Activated CD8-positive, alpha-beta memory T cell treated with anti-CD3 and anti-CD28 coated beads for 1 hour (primary cell): Measurements from ENCODE around the gene ADGRL2.

Source experiments
- DNase-seq, 2 donors: peaks; one replicate each; pipeline ENCODE4 v3.0.0-alpha.2; 2020; ENCODE audit warnings: low read depth in 1 of 2; ENCODE audit errors: extremely low read depth in 1 of 2

Gene ADGRL2

GRCh38 chr1:81805537-81806431, 5.0 kb downstream of the ADGRL2 start:
- DNase-seq: no peak

DNA sequence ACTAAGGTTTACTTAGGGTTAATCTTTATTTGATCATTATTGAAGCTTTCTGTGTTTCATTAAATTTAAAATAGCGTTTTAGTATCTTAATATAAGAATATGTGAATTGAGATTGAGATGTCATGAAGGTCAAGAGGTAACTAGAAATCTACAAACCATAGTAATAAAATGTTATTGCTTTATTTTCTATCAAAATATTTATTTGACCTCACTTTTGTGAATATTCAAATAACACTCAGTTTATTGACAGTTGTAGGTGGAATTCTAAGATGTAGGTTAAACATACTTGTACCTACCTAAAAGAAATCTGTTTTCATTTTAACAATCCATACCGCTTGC, 5.7 kb downstream of the ADGRL2 start:
- DNase-seq: no peak

- no peak for DNase-seq
Measured at GRCh38 chr1:81808760-81809159, 8.0 kb downstream of the ADGRL2 start.

DNA sequence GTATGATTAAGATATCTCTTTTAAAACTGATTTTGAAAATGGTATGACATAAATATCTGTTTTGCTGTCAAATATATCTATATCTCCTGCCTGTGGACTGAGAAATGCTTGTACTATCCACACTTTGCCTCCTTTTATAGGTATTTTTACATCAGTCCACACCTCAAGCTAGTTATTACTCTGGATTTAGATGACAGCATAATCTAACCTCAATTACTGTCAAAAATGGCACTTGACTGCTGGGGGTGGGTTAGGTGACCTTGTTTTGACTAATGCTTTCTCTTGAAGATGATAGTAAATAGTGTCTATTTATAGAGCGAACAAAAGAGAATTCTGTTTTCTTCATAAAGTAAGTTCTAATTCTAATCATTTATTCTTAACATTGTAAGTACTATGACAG, 9.1 kb downstream of the ADGRL2 start:
- DNase-seq: no peak

- no peak for DNase-seq
Measured at GRCh38 chr1:81811757-81812371, 11.1 kb downstream of the ADGRL2 start.

- DNase-seq: no peak
Measured at GRCh38 chr1:81812712-81813111, 12.0 kb downstream of the ADGRL2 start.

DNA sequence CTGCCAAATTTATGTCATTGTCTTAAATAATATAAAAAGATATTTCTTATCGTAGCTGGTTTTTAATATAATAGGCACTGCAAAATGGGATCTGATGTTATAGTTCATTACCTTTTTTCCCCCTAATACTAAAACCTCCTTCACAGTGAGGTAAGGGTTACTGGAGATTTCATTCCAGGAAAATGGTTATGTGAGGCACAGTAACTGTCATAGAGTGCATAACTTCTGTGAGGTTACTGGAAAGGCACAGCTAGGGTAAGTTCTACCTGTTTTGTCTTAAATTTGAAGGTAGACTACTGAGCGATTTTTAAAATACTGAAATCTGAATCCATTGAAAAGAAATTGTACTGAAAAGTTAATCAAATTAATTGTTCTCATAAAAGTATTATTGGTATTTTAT, 13.0 kb downstream of the ADGRL2 start:
- no peak for DNase-seq

- DNase-seq: no peak
Measured at GRCh38 chr1:81819613-81820012, 18.9 kb downstream of the ADGRL2 start.

DNA sequence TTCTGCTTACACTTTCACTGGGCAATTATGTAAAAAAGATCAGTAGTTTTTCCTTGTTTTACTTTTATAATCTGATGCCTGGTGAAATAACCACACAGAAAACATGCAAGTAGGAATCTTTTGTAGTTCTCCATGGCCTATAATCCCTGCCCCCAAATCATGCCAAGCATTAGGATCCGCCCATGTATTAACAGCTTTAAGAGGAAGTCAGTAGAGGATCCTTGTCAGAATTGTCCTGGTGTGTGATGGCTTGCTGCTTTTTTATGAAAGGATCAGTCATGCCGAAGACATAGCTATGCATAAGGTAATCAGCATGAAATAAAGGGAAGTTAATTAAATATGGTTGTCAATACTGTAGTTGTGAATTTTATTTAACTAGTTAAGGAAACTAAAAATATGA, 20.0 kb downstream of the ADGRL2 start:
- no peak for DNase-seq

- no peak for DNase-seq
Measured at GRCh38 chr1:81823082-81823481, 22.3 kb downstream of the ADGRL2 start.

GRCh38 chr1:81824759-81825158, 24.0 kb downstream of the ADGRL2 start:
- DNase-seq: no peak

GRCh38 chr1:81827942-81828341, 27.2 kb downstream of the ADGRL2 start:
- no peak for DNase-seq

DNA sequence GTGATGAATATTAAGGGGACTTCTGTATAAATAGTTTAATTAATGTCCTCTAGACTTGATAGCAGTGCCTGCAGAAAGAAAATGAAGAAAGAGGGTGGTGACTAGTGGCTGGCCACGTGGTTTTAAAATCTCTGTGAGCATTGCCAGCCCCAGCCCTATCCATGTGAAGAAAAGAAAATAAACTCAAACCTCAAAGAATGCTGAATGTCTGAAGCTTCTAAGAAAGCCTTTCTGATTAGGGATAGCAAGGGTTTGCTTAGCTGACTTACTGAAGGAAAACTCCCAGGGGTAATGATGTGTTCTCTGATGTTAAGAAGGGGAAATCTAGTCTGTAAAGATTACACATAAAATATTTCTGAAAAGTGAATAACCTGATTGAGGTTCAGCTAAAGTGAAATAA, 31.8 kb downstream of the ADGRL2 start:
- DNase-seq: no peak

GRCh38 chr1:81833722-81834121, 33.0 kb downstream of the ADGRL2 start:
- DNase-seq: no peak

GRCh38 chr1:81834268-81834667, 33.5 kb downstream of the ADGRL2 start:
- no peak for DNase-seq

DNA sequence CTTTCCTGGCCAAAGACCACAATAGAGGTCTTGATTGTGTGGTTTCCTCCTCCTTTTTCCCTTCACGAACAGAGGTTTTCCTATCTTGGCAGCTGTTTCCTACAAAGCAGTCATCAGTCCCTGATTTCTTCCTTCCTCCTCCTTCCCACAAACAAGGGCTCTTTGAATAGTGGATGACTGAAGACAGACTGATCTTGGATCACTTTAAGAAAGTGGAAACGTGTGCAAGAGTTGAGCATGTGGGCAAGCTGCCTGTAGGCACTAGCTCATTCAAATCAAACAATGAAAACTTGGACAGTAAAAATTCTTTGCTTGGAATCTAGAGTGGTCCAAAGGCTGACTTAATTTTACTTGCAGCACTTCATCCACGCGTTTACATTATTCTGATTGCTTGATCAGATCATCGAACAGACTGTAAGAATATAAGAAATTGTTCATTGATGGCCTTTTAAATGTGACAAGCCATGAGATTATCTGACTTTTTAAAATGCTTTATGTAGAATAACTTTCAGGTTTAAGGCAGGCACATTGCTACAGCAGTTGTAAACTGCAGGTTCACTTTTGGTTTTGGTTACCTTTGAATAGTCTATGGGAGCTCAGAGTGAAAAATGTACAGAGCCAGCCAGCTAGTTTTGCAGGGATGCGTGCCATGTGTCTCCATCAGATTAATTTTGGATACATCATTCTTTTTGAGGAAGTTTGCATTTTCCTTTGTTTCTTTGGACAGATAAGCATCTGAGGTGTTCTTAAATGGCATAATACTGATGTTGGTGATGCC, 34.4 kb downstream of the ADGRL2 start:
- no peak for DNase-seq

GRCh38 chr1:81836007-81836626, 35.4 kb downstream of the ADGRL2 start:
- DNase-seq: no peak

- DNase-seq: no peak
Measured at GRCh38 chr1:81838600-81839218, 38.0 kb downstream of the ADGRL2 start.

GRCh38 chr1:81840805-81841204, 40.1 kb downstream of the ADGRL2 start:
- no peak for DNase-seq

DNA sequence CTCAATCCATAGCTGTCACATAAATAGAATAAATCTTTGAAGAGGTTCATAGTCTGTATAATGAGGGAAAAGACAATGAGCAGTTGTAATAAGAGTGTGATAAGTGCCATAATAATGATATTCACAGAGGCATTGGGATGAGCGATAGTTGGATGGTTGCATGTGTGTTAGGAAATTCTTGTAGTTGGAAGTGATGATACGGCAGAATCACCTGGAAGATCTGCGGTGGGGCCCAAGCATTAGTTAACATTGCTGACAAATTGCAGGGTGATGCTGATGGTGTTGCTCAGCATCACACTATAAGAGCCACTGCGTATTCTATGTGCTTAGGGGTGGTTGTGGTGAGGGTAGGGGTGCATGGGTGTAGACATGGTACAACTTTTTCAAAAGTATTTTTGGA, 41.1 kb downstream of the ADGRL2 start:
- no peak for DNase-seq

DNA sequence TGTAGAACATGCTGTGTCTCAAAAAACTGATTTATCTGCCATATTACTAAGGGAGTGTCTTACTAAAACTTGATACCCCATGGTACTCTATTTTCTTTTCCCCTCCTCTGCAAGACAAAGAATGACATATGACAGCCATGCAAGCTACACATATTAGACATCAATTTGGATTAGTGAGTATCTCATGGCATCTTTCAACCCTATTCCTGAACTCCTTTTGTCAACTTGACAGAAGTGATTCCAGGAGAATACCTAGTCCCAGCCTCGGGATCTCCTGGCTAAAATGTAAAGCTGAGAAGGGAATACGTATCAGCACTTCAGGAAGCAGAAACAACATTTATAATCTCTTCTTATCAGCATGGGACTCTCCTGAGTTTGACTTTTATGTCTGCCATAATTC, 43.7 kb downstream of the ADGRL2 start:
- no peak for DNase-seq
